Left ventricle myocardium inferior (tissue), 1 donor: Measurements from ENCODE around the gene SNRPB. TPM values are rescaled to one million over a fixed set of nuclear protein-coding genes. Genes with fewer than 3 reads are reported as not detected.

Experiments
- DNase-seq: peaks from one replicate; pipeline ENCODE4 v3.0.0-alpha.2; 2020
- H3K27ac ChIP-seq: fragments of 200-600 bp; replicated peaks from 2 replicates; pipeline ENCODE4 v1.8.0; 2021
- H3K27me3 ChIP-seq: fragments of 200-600 bp; 2 replicates; pipeline ENCODE4 v1.8.0; 2021; ENCODE audit warnings: low read depth
- H3K36me3 ChIP-seq: fragments of 200-600 bp; 2 replicates; pipeline ENCODE4 v1.8.0; 2021
- H3K4me1 ChIP-seq: fragments of 200-600 bp; 2 replicates; pipeline ENCODE4 v1.8.0; 2021
- H3K4me3 ChIP-seq: fragments of 200-600 bp; 2 replicates; pipeline ENCODE4 v1.8.0; 2021; ENCODE audit warnings: mild to moderate bottlenecking, moderate library complexity
- H3K9me3 ChIP-seq: fragments of 200-600 bp; replicated peaks from 2 replicates; pipeline ENCODE4 v1.8.0; 2021
- intact Hi-C: fragments of 100-400 bp; cut with micrococcal nuclease; formaldehyde crosslinking; loops from one replicate; pipeline ENCODE4 v1.11.0; 2022
- total RNA-seq: library from RNA; stranded (reverse); fragmentation: NEBNext Ultra II Directional; extraction: Animal tissue kit (Norgen Biotek cat#: 25700); gene quantifications from one replicate; pipeline ENCODE4 v1.2.1, GENCODE V29; 2021
- TF ChIP-seq, protein P1 (sequence below): fragments of 200-600 bp; IDR thresholded peaks from 2 replicates; pipeline ENCODE4 v1.8.0; 2021; ENCODE audit warnings: antibody characterized with exemption, mild to moderate bottlenecking, borderline replicate concordance
- donor health status: DM: no; HTN: yes; CAD: no; lungs with severe emphysema.

The SNRPB gene
- total RNA-seq, 1 donor from 2014 or later, result 49.3 TPM

DNA sequence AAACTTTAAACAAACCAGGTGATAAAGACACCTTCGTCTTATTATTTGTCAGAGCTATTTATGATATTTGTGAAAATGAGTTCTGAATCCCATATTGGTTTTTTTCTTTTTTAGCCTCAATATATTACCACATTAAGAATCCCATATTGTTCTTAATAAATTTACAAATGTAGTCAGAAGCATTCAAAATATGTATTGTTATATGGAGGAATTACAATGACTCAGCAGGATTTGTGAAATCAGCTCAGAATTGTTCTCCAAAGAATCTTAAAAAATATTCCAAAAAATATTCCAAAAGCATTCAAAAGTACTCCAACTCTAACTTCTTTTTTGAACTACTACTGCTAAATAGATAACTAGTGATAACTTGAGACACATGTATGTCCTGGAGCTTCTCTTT, 44.6 kb upstream of the SNRPB start:
- no peaks in the 10 kb centered on the region for H3K36me3 ChIP-seq
- intact Hi-C loops, result no loop called here
- no peaks in the 10 kb centered on the region for H3K4me1 ChIP-seq
- H3K9me3 ChIP-seq, result no peaks in the 10 kb centered on the region
- no peaks in the 10 kb centered on the region for H3K27me3 ChIP-seq
- TF ChIP-seq, protein P1, sequence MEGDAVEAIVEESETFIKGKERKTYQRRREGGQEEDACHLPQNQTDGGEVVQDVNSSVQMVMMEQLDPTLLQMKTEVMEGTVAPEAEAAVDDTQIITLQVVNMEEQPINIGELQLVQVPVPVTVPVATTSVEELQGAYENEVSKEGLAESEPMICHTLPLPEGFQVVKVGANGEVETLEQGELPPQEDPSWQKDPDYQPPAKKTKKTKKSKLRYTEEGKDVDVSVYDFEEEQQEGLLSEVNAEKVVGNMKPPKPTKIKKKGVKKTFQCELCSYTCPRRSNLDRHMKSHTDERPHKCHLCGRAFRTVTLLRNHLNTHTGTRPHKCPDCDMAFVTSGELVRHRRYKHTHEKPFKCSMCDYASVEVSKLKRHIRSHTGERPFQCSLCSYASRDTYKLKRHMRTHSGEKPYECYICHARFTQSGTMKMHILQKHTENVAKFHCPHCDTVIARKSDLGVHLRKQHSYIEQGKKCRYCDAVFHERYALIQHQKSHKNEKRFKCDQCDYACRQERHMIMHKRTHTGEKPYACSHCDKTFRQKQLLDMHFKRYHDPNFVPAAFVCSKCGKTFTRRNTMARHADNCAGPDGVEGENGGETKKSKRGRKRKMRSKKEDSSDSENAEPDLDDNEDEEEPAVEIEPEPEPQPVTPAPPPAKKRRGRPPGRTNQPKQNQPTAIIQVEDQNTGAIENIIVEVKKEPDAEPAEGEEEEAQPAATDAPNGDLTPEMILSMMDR, result no peak
- no peak for DNase-seq
- H3K27ac ChIP-seq, result no peak overlapping the region
- H3K4me3 ChIP-seq, result no peak overlapping the region

DNA sequence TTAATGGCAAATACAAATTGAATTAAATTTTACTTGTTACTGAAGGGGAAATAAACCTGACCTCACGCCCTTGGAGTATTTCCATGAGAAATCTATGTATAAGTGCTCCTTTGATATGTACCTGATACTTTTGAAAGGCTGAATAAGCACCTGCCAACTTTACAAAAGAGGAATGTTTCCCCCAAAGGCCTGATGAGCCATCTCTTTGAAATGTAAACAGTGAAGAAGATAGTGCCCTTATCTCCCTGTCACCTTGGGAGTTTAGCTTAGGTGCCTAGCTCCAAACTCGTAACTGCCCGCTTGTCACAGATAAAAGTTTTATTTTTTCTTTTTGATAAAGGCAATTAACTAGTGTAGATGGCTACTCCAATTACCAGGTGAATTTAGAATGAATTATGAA, 39.2 kb upstream of the SNRPB start:
- intact Hi-C loops, result no loop called here
- H3K36me3 ChIP-seq, result no peaks in the 10 kb centered on the region
- H3K27me3 ChIP-seq, result no peaks in the 10 kb centered on the region
- TF ChIP-seq, protein P1, result no peak
- H3K9me3 ChIP-seq, result no peaks in the 10 kb centered on the region
- H3K4me3 ChIP-seq, result peak overlapping the region; percentile 95
- H3K27ac ChIP-seq, result no peak overlapping the region
- peaks cover 28% of the 10 kb centered on the region for H3K4me1 ChIP-seq
- no peak for DNase-seq

DNA sequence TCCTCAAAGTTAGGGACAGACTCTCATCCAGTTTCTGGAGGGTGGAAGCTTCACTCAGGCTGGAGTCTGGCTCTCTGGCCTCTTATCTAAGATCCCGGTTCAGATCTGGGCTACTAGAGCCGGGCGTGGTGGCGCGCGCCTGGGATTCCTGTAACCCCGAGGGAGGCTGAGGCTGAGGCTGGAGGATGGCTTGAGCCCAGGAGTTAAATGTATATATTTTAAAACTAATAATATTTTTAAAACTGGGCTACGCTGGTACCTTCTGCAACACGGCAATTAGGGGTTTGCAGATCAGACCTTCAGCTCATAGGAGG, 38.8 kb upstream of the SNRPB start:
- H3K27me3 ChIP-seq, result no peaks in the 10 kb centered on the region
- intact Hi-C loops, result no loop called here
- no peaks in the 10 kb centered on the region for H3K9me3 ChIP-seq
- H3K4me3 ChIP-seq, result peak overlapping the region; percentile 95
- peak overlapping the region; percentile 94 for H3K27ac ChIP-seq
- DNase-seq, result no peak
- TF ChIP-seq, protein P1, result no peak
- H3K4me1 ChIP-seq, result peaks cover 28% of the 10 kb centered on the region
- H3K36me3 ChIP-seq, result no peaks in the 10 kb centered on the region

DNA sequence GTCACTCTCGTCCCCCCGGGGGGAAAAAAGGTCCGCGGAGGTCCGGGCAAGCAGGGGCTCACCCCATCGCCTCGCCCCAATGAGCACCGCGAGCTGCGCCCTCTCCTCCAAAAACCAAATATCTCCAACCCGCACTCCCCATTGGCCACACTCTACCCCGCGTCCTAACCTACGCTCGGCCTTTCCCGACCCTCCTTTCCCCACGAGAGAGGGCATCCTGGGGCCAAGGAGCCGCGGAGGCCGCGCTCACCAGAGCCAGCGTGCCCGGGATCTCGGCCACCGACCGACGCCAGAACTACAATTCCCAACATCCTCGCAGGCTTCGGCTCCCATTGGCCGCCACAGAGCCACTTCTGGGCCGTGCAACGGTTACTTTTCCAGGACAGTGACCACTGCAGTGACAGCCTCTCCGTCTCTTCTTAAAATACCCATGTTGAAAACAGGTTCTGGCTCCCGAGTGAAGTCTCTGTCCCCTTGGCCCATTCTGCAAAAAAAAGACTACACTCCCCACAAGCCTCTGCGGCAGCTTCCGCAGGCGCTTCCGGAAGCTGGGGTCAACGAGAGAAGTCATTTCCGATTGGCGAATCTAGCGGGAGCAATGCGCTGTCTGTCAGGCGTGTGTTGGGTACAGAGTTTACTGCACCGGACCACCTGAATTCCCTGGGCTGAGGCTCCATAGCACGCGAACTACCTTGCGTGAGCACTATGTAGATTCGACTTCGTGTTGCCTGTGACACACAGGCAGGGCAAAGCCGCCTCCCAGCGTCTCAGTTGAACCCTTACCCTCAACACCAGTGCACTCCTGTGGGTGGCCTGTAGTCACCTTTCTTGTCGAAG, 38.3 kb upstream of the SNRPB start, which contains the start of gene ZNF343:
TSS of gene ZNF343 (minus strand) at position 285 of the 837 bp plus-strand sequence. CDS start 15,020 bp downstream, outside the sequence.
- TF ChIP-seq, protein P1, result peak; percentile 14
- Histone ChIP-seq H3K4me3 (peak within 1 kb of the TSS; percentile 95), H3K27ac (peak within 1 kb of the TSS; percentile 94), H3K27me3 (no peaks in the 10 kb centered on the region), H3K36me3 (no peaks in the 10 kb centered on the region), H3K9me3 (no peaks in the 10 kb centered on the region), H3K4me1 (peaks cover 28% of the 10 kb centered on the region)
- intact Hi-C loops, result no loop called here
- DNase-seq, result peak; percentile 76

DNA sequence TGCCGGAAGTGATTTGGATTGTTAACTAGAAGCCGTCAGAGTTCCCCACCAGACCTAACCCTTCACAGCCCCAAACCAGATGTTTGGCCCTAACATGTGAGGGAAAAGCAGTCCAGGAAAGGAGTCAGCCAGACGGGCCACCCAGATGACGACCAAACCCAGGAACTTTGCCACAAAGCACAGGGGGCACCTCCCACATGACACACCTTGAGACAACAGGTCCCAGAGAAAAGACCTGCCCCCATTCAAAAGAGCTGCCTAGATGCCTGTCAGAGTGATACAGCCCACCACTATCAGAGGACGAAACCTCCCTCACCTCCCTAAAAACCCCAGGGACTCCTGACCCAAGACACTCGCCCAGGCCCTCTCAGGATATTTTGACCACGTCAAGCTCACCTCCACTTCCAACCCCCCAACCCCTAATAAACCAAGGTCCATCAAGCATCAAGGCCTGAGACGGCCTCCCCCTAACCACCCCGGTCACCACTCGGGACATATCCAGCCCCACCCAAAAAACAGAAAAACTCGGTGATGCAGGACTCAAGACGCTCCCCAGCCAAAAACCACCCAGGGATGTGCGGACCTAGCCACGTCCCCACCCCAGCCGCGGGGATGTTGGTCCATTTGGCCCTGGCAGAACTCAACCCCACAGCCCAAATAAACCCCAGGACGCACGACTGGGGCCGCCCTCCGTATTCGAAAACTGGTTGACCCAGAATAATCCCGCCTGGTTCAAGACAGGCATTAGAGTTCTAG, 37.5 kb upstream of the SNRPB start:
- peak overlapping the region; percentile 94 for H3K27ac ChIP-seq
- intact Hi-C loops, result no loop called here
- DNase-seq, result peak; percentile 25
- H3K4me1 ChIP-seq, result peaks cover 28% of the 10 kb centered on the region
- peak overlapping the region; percentile 95 for H3K4me3 ChIP-seq
- no peaks in the 10 kb centered on the region for H3K9me3 ChIP-seq
- H3K27me3 ChIP-seq, result no peaks in the 10 kb centered on the region
- TF ChIP-seq, protein P1, result no peak
- no peaks in the 10 kb centered on the region for H3K36me3 ChIP-seq
